GM19452 (cell line): Measurements from ENCODE around the gene SPATA20.

Experiments used
- ATAC-seq: cut with Tn5 transposase; IDR thresholded peaks from one replicate; pipeline ENCODE4 v1.9.1; 2021; ENCODE audit not compliant: unreplicated experiment

SPATA20 gene

GRCh38 chr17:50519141-50519834 is 27.7 kb upstream of the SPATA20 start:
- no peak for ATAC-seq

- no peak for ATAC-seq
These were observed 26.5 kb upstream of the SPATA20 start for GRCh38 chr17:50520483-50520882.

DNA sequence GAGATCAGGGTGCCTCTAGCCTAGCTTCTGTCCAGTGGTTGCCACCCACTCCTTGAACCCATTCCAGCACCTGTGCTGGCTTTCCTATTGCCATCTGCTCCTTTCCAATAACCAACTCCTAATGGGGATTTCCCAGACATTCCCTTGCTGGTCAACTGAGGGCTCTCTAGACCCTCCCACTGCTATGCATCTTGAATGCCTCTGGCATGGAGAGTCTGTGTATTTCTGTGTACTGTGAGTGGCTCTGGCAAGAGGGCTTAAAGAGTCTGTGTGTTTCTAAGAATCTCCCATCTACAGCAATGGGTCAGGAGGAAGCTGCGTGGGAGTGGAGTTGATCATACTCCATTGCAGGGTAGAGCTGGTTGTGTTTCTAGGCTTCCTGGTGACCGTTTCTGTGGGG is 25.5 kb upstream of the SPATA20 start:
- no peak for ATAC-seq

DNA sequence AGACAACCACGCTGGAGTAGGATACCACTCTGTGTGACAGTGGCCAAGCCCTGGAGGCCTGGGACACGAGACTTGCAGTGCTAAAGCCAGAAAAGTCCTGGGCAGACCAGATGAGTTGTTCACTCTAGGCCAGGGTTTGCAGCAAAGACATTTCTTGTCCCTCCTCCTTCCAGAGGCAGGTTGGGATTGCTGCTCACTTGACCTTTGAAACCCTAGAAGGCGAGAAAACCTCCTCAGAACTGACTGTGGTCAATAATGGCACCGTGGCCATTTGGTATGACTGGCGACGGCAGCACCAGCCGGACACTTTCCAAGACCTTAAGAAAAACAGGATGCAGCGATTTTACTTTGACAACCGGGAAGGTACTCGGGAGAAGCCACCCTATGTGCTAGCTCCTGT is 24.2 kb upstream of the SPATA20 start:
- no peak for ATAC-seq

DNA sequence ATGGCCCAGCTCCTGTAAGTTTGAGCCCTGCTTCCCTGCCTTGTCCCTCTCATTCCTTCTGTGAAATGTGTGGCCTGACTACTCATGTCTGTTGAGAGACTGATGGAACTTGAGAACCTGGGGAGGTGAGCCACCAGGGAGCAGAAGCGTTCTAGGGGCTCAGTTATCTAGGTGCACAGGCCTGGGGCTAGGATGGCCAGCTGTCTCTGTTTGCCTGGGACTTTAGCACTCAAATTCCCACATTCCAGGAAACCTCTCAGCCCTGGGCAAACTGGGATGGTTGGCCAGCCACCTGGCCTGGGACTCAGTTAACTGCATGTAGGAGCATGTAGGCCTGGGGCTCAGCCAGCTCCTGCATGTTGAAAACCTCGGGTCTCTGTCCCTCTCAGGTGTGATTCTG is 23.8 kb upstream of the SPATA20 start:
- ATAC-seq = no peak

- ATAC-seq = no peak
These were observed 22.1 kb upstream of the SPATA20 start for GRCh38 chr17:50524838-50525237.

- no peak for ATAC-seq
These were observed 19.7 kb upstream of the SPATA20 start for GRCh38 chr17:50527155-50527762.

GRCh38 chr17:50527949-50528474 is 19.0 kb upstream of the SPATA20 start:
- ATAC-seq = no peak

DNA sequence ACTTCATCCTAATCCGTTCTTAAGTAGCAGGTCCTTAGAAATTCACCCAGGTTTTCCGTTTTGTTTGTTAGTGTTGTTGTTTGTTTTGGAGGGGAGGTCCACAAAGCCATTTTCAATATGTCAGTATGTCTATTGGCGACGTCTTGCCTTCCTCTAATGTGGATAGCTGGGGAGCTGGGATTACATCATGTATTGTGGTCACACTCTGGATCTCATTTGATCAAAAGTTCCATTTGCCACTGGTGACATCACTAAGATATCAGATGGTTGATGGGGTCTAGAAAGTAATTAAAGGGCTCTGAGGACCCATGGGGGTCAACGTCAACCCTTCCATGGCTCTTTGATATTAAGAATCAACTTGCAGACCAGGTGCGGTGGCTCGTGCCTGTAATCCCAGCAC is 17.1 kb upstream of the SPATA20 start:
- ATAC-seq = no peak

- ATAC-seq = no peak
These were observed 15.4 kb upstream of the SPATA20 start for GRCh38 chr17:50531428-50532025.

DNA sequence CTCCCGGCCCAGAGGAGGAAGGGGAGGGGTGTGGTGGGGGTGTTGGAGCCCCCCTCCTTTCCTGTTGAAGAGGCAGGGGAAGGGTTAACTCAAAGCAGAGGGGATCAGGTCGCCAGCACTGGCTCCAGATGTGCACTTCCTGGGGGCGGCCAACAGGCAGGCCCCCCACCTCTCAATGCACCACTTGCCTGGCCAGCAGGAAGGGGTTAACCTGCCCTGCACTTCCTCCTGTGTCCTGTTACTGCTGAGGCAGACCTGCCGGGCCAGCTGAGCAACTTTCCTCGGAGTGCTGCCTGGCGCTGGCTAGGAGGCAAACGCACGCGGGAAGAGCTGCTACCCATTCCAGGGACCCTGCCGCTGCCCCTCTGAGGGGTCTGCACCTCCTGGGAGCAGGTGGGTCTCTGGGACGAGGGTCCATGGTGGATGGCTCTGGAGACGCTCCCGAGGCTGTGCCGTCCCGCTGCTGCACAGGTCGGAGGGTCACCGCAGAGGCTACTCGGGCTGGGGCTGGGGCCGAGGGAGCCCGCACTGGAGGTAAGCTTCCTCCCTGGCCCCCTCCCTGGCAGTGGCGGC is 14.4 kb upstream of the SPATA20 start, which contains the start of gene EPN3:
TSS of gene EPN3 (plus strand) at position 284 of the 573 bp plus-strand sequence. CDS start 3,822 bp downstream, outside the sequence.
- no peak for ATAC-seq

- ATAC-seq = no peak
These were observed 13.8 kb upstream of the SPATA20 start for GRCh38 chr17:50533185-50533584.

DNA sequence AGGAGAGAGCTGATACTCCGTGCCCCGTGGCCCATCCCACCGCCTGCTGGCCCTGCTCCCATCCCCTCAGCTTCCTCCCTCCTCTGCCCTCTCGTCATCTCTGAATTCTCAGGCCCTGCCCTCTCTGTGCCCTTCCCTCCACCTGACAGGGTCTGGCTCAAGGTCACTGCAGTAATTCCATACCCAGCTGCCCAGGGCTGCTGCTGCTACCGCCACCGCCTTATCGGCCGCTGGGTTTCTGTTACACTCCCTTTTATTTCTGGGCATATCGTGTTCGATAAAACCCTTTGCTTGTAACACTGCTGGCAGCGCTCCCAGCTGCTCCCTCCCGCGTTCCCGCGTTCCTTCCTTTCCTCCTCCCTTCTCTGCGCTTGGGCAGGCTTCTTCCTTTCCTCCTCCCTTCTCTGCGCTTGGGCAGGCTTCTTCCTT is 13.2 kb upstream of the SPATA20 start:
- ATAC-seq = no peak

DNA sequence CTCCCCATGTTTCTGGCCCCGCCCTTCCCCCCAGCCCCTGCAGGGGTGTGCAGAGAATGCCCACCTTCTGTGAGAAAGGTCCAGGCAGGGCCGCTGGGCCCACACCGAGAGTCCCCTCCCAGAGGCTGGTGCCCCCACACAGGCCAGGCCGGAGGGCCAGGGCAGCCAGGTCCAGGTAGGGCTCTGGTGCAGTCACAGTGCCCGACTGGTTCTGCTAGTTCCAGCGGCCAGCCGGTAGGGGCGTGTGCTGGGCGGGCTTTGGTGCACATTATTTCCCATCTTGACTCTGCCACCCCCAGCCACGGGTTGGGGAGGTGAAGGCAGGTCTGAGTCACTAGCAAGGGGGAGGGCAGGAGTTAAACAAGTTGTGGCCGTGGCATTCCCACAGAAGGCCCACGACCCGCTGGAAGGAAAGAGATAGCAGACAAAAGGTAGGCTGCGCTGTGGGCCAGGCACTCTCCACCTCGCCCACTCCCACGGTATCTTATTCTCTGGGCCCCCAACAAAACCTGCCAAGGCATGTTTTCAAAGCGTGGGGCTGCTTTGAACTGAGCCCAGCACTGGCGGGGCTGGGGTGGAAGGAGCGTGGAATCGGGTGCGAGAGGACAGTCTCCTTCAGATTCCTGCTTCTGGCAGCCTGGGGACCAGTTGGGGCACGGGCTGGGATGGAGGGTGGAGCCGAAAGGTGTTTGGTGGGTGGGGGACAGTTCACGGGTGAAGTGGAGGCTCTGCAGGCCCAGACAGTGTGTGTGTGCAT is 12.6 kb upstream of the SPATA20 start:
- no peak for ATAC-seq

DNA sequence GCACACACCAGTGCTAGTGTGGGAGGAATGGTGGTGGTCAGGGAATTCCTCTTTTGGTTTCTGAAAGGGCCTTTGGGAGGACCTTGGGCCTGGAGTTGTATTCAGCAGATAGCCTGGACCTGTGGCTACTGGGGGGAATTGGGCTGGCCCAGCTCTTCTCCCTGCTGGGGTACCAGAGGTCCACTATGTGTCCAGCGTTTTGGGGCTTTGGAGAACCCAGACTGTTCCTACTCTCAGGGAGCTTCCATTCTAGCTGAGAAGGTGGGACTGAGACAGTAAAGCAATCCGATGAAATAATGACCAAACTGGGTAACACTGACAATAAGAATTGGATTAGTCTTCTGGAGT is 12.0 kb upstream of the SPATA20 start:
- ATAC-seq = no peak

DNA sequence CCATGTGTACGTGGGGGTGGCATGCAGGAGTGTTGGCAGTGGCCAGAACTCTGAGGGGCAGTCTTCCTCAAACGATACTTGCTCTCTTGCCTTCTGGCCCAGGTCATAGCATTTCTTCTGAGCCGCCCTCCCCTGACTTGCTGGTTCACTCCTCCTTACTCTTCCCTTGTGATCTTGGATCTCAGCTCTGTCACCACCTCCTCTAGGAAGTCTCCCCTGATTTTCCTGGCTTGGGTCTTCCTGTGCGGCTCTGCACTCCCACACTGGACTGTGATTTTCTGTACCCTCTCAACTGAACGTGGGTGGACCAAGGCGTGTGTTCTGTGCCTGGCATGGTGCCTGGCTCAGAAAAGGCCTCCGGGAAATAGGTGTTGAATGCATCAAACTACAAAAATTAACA is 11.6 kb upstream of the SPATA20 start:
- no peak for ATAC-seq

GRCh38 chr17:50536683-50537646 is 10.0 kb upstream of the SPATA20 start:
- ATAC-seq = no peak

GRCh38 chr17:50537721-50538548 is 9.0 kb upstream of the SPATA20 start:
- no peak for ATAC-seq
